Islet of Langerhans (tissue), 1 donor: ENCODE data around the gene OR8G1.
"Not testable (repeated sequence)": the region's sequence is repeated elsewhere in the genome, so short reads cannot be mapped to it uniquely, and the experiment has no call there.

ENCODE experiments used
- FAIRE-seq: peaks from one replicate; lab custom pipeline; 2011; peaks lifted over from hg19 to GRCh38; lab: Jason Lieb, UNC

Gene OR8G1

DNA sequence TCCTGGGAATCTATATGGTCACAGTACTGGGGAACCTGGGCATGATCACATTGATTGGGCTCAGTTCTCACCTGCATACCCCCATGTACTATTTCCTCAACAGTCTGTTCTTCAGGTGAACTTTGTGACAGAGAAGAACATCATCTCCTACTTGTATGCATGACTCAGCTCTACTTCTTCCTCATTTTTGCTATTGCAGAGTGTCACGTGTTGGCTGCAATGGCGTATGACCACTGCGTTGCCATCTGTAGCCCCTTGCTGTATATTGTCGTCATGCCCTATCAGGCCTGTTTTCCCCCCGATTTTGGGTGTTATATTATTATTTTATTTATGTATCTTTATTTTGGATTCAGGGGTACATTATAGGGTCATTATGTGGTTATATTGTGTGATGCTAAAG is 2.4 kb upstream of the OR8G1 start:
- FAIRE-seq = no peak

DNA sequence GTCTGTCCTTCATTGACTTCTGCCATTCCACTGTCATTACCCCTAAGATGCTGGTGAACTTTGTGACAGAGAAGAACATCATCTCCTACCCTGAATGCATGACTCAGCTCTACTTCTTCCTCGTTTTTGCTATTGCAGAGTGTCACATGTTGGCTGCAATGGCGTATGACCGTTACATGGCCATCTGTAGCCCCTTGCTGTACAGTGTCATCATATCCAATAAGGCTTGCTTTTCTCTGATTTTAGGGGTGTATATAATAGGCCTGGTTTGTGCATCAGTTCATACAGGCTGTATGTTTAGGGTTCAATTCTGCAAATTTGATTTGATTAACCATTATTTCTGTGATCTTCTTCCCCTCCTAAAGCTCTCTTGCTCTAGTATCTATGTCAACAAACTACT is 9.0 kb downstream of the OR8G1 start:
- not testable (repeated sequence) for FAIRE-seq

DNA sequence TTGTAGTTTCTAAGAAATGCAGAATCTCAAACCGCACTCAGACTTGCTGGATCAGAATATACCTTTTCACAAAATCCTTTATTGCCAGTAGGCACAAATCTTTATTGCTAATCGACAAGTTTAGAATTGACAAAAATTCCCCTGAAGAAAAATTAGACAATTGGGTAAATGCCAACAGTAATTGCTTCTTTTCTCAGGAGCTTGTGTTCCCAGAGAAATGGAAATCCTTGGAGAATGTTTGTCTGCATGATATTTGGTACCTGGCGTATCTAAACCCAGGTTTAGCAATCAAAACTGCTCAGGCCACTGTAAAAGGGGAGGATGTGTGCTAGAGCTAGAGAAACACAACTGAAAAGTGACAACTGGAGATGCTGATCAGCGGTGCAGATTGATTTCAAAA is 15.2 kb downstream of the OR8G1 start, which contains the start of gene OR8G5:
Gene OR8G5 (plus strand): TSS at position 301 of the 400 bp plus-strand sequence. CDS start 8,556 bp downstream, outside the sequence.
- FAIRE-seq = no peak

DNA sequence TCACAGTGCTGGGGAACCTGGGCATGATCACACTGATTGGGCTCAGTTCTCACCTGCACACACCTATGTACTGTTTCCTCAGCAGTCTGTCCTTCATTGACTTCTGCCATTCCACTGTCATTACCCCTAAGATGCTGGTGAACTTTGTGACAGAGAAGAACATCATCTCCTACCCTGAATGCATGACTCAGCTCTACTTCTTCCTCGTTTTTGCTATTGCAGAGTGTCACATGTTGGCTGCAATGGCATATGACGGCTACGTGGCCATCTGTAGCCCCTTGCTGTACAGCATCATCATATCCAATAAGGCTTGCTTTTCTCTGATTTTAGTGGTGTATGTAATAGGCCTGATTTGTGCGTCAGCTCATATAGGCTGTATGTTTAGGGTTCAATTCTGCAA is 24.1 kb downstream of the OR8G1 start:
- FAIRE-seq = not testable (repeated sequence)

DNA sequence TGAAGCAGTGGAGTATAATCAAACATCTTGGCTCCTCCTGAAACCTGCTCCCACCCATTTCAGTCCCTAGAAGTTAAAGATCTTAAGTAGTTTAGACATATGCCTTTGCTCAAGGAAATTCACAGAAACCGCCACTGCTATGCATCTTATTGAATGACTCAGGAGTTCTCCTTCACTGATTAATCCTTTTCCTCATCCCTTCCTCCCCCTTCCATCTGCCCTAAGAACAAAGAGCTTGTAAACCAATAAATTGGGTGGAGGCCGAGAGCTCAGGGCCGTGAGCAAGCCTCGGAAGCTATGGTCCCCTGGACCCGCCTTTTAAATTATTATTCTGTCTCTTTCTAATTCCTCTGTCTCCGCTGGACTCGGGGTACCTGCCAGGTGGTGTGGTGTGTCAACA is 30.0 kb downstream of the OR8G1 start:
- not testable (repeated sequence) for FAIRE-seq

DNA sequence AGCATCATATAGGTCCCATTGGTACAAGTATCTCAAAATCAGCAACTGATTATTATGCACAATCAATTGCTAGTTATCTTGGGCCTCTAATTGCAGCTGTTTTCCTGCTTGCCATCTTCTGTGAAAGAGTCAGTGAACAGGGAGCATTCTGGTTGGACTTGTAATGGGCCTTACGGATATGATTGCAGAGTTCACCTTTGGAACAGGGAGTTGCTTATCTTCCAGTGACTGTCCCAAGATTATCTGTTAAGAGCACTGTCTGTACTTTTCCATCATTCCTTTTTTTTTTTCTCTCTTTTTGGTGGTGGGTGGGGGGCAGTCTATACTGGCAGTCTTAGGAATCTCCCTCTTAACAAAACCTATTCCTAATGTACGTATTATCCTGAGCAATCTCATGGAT is 33.1 kb downstream of the OR8G1 start:
- no peak for FAIRE-seq

DNA sequence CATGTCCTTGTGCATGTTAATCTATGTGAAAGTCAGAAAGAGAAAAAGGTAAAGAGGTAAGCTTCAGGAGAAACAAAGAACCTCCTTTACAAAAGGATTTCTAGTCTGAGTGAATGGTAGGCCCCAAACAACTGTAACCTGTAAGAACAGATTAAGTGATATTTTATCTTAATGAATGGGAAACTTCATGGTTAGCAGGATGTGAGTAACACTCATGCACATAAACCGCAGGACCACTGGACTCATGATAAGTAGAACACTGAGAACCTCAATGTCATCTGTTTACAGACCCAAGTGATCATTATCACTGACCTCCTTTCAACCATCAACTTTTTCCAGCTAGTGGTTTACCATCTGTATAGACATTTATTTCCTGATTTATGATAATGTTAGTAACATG is 35.2 kb downstream of the OR8G1 start:
- FAIRE-seq = peak; percentile 74

DNA sequence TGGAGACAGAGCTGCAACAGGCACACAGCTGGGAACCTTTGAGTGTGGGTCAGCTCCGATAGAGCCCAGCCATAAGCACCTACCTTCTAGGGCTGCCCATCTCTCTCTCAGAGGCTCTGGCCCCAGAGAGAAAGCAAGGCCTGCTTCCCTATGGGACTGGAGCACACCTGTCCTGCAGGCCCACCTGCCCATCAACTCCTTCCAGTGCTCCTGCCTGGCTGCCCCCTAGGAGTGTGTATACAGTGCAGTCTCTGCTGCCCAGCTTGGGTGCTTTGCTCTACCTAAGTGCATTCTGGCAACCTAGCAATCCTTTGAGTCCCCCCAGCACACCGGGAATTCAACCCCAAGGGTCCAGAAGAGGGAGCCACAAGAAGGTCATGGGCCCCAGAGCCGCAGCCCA is 36.3 kb downstream of the OR8G1 start:
- FAIRE-seq = no peak

DNA sequence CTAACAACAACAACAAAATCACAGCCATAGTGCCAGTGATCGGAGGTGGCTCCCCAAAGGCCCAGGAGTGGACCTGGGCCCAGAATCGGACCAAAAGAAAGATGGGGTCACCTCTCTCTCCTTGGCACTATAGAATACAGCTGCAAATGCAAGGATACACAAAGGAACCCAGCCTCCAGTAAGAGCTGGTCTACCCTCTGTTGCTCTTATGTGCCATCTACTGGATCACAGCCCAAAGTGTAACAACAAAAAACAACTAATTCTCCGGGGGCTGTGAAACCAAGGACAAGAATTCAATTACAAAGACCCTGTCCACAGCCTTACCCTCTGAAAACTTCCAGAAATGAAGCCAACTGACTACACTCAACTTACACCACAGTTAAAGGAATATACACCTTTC is 36.9 kb downstream of the OR8G1 start:
- peak; percentile 56 for FAIRE-seq

DNA sequence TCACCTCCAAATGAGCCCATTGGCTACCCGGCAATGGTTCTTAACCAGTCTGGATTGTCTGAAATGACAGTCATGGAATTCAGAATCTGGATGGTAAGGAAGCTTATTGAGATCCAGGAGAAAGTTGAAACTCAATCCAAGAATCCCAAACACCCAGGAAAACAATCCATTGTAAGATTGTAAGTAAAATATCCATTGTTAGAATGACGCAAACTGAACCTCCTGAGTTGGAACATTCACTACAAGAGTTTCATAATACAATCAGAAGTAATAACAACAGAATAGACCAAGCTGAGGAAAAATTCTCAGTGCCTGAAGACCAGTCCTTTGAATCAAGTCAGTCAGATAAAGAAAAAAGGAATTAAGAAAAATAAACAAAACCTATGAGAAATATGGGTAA is 37.4 kb downstream of the OR8G1 start:
- no peak for FAIRE-seq

DNA sequence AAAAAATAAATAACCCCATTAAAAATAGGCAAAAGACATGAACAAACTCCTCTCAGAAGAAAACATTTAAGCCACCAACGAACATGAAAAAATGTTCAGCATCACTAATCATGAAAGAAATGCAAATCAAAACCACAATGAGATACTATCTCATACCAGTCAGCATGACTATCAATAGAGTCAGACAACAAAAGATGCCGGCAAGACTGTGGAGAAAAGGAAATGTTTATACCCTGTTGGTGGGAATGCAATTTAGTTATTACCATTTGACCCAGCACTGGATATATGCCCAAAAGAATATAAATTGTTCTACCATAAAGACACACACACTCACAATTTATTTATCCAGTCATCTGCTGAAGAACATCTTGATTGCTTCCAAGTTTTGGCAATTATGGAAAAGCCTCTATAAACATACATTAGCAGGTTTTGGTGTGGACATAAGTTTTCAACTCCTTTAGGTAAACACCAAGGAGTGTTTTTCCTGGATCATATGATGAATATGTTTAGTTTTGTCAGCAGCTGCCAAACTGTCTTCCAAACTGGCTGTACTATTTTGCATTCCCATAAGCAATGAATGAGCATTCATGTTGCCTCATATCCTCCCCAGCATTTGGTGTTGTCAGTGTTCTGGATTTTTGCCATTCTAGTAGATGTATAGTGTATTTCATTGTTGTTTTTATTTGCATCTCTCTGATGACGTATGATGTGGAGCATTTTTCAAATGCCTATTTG is 44.9 kb downstream of the OR8G1 start:
- FAIRE-seq = no peak

DNA sequence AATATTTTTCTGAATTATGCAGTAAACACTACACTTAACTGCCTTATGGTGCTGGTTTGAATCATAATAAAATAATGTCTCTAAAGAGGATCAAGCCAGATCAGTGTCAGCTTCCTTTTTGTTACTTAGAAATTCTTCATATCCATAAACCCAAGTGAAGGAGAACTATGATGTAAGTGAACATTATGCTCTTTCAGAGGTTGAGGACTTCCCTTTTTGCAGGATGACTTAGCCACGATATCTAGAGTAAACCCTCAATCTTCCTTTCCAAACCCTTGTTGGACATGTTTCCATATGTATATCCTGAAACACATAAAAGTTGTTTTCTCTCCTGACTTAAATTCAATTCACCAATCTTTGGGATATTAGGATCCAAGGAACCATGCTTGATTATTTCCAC is 53.8 kb downstream of the OR8G1 start:
- FAIRE-seq = no peak

DNA sequence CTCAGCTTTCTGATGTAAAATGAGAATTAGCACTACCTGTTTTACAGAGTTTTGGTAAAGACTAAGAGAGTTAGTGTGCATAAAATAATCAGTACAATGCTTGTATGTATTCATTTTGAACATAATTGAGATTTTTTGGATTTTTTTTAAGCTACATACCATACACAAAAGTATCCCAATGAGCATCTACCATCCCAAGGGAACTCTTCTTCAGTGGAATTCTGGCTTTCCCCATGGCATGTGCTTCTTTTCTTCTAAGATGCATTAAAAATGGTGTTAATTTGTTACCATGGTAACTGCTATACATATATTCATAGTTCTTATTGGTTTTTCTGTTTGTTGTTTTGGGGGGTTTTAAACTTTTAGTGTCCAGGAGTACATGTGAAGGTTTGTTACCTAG is 55.1 kb downstream of the OR8G1 start:
- no peak for FAIRE-seq

DNA sequence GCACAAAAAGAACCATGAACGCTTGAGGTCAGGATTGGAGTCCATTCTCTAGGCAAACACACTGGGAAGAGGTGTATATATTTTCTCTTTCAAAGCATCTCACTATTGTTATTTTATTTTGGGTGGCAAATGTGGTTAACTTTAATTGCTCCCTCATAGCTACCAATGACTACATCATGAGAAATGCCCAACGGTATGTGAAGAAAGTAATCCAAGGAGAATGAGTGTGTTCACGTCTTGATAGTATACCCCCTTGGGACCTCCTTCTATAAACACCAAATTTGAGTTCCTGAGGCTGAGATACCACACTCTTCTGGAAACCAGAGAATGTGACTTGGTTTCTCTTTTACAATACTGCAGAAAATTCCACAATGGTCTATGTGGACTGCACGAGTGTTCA is 57.0 kb downstream of the OR8G1 start:
- no peak for FAIRE-seq

DNA sequence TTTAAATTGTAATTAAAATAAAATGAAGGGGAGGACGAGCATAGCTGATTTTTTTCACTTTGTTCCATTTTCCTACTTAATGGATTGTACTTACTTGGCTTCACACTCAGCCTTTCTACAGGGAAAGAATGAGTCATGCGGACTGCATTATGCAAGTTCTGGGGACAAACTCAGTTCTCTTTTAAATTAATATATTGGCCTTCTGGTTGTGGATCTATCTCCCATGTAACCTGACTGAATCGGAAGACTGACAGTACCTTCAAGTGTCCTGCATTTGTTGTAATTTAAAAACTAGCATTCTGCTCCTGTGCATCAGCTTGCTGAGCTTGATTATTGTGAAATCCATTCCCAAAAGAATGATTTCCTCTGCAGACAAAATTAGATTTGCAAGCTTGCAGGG is 60.7 kb downstream of the OR8G1 start:
- no peak for FAIRE-seq

DNA sequence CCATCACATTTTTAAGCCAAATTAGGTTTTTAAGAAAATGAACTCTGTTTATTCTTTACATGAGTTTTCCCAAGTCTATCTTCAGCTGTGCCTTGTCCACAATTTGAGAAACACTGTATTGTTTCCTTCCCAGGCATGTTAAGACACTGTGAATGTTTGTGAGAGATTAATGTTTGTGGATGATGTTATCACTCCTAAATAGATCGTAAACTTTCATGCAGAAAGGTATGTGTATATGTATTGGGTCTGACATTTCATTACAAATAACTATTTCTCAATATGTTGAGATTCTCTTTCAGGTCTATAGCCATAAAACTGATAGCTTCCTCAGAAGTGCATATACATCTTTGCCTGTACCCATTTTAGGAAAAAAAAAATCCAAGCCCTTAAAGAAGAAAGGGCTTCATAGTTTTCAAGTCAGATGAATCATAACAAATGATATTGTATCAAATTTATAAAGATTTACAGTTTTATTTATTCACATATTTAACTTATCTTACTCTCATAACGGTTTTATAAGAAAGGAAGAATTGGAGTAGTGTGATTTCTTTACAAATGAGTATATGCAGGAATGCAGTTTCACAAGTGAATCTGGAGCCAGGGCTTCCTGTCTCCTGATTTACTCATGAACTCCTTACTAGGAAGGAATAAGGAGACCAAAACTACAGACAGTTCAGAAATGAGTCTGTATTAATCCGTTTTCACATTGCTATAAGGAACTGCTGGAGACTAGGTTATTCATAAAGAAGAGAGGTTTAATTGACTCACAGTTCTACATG is 61.6 kb downstream of the OR8G1 start:
- FAIRE-seq = no peak
